HG02610 (cell line): Measurements from ENCODE around the gene NUDT3.
"Not testable (repeated sequence)": the region's sequence is repeated elsewhere in the genome, so short reads cannot be mapped to it uniquely, and the experiment has no call there.

Experiments
- ATAC-seq: cut with Tn5 transposase; IDR thresholded peaks from one replicate; pipeline ENCODE4 v1.9.1; 2021; ENCODE audit warnings: mild to moderate bottlenecking, moderate library complexity; ENCODE audit not compliant: unreplicated experiment

The NUDT3 gene

DNA sequence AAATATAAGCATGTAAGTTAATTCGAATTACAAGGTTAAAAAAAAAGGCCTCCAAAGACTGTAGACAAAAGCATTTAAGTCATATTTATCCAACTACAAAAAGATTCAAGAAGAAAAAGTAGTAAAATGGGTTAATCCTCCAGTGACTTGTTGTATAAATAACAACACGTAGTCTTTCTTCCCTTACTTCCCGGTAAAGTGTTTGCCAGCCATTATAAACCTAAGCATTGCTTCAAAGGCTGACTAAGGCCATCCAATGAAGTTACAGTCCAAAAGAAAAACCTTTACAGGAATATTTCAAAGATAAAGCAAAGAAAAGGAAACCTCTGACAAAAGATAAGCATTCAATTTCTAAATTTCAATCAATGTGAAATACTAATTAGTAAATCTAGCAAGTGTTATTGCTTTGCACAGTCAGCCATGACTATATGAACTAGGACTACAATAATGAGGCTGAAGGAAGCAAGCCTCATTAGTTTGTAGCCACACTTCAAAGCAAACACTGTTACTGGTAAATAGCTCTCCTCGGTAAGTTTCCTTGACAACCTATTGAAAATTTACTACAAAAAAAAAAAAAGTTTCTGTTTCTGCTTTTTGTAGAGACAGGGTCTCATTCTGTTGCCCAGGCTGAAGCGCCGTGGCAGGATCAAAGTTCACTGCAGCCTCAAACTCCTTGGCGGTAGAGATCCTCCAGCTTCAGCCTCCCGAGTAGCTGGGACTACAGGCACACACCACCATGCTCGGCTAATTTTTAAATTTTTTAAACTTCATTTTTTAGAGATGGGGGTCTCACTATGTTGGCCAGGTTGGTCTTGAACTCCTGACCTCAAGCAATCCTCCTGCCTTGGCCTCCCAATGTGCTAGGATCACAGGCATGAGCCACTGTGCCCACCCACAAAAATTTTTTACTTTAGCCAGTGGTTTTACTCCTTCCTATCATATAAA lies 46.0 kb downstream of the NUDT3 start:
- no peak for ATAC-seq

- ATAC-seq = no peak
Measured at GRCh38 chr6:34343806-34344205, 48.7 kb downstream of the NUDT3 start.

DNA sequence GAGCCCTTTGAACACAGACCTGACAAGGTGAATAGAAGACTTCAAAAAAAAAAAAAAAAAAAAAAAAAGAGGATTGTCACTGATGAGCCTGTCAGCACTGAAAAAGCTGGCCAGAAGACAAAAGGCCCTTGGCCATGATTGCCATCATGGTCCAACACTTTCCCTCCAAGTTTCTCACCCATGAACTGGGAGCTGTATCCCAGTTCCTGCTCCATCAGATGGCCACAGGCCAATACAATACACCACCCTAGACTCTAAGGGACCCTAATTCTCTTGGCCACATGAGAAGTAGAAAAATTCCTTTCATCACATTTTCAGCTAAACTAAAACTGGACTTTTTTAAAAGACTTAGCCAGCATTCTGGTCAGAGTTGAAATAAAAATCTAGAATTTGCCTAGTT lies 50.2 kb downstream of the NUDT3 start:
- no peak for ATAC-seq

- ATAC-seq = no peak
Measured at GRCh38 chr6:34341481-34341971, 50.9 kb downstream of the NUDT3 start.

DNA sequence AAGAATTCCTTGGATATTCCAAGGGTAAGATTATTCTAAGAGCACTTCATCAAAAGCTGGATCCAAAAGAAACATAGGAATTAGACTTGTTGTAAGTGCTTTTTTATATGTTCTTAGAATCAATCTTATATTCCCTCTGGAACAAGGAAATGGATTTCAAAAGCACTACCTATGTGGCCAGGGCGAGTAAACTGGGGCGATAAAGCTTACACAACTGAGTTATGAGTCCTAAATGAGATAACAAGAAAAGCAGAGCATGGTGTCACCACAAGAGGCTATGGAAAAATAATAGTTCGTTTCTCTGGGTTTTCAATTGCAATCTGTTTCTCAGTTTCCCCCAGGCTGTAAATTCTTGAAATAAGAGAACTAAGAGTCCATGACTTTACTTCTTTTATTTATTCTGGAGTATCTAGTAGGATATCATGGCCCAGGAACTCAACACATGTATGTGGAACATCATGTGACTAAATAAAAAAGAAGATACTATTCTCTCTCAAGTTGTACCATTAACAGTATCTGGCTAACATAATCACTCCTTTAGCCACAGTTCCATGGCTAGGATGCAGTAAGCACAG lies 51.5 kb downstream of the NUDT3 start:
- ATAC-seq = no peak

DNA sequence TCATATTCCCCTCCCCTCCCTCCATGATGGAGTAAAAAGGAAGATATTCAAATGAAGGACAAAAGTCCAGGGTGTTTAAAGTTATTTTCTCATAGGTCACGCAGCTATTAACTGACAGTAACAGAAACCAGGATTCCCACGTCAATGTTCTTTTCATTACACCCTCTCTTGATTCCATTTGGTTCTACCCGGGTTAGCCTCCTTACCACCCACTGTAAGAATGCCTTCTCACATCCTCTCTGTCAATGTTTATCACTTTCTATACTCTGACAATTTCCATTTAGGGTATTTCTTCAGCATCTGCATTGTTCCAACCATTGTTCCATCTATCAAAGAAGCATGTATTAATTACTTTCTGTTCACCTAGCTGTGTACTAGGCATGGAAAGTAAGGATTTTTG lies 52.1 kb downstream of the NUDT3 start:
- ATAC-seq = no peak

GRCh38 chr6:34339971-34340370 lies 52.5 kb downstream of the NUDT3 start:
- ATAC-seq = no peak

GRCh38 chr6:34339432-34339831 lies 53.0 kb downstream of the NUDT3 start:
- ATAC-seq = no peak

GRCh38 chr6:34338811-34339210 lies 53.7 kb downstream of the NUDT3 start:
- ATAC-seq = no peak

GRCh38 chr6:34338377-34338776 lies 54.1 kb downstream of the NUDT3 start:
- ATAC-seq = no peak

- no peak for ATAC-seq
Measured at GRCh38 chr6:34334796-34335416, 57.6 kb downstream of the NUDT3 start.

GRCh38 chr6:34333858-34334257 lies 58.6 kb downstream of the NUDT3 start:
- no peak for ATAC-seq

- ATAC-seq = no peak
Measured at GRCh38 chr6:34332251-34333198, 59.9 kb downstream of the NUDT3 start.

DNA sequence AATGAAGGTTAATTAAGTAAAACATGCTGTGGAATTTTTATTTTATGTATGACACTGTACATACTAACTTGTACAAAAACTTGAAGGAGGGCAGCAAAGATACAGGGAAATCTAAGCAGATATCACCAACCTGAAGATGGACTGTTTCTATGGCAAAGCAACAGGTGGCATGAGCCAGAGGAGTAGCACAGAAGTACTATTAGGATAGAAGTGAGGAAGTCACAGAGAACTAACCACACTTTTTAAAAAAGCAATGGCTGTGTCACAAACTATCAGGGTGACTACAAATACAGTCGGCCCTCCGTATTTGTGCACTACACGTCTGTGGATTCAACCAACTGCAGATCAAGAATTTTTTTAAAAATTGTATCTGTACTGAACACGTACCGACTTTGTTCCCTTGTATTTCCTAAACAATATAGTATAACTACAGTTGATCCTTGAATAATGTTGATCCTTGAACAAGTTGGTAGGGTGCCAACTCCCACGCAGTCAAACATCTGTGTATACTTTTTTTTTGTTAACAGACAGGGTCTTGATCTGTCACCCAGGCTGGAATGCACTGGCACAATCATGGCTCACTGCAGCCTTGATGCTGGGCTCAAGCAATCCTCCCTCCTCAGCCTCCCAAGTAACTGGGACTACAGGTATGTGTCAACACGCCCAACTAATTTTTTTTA lies 61.0 kb downstream of the NUDT3 start:
- no peak for ATAC-seq

- ATAC-seq = not testable (repeated sequence)
Measured at GRCh38 chr6:34329814-34330213, 62.7 kb downstream of the NUDT3 start.

- no peak for ATAC-seq
Measured at GRCh38 chr6:34328969-34329368, 63.5 kb downstream of the NUDT3 start.

DNA sequence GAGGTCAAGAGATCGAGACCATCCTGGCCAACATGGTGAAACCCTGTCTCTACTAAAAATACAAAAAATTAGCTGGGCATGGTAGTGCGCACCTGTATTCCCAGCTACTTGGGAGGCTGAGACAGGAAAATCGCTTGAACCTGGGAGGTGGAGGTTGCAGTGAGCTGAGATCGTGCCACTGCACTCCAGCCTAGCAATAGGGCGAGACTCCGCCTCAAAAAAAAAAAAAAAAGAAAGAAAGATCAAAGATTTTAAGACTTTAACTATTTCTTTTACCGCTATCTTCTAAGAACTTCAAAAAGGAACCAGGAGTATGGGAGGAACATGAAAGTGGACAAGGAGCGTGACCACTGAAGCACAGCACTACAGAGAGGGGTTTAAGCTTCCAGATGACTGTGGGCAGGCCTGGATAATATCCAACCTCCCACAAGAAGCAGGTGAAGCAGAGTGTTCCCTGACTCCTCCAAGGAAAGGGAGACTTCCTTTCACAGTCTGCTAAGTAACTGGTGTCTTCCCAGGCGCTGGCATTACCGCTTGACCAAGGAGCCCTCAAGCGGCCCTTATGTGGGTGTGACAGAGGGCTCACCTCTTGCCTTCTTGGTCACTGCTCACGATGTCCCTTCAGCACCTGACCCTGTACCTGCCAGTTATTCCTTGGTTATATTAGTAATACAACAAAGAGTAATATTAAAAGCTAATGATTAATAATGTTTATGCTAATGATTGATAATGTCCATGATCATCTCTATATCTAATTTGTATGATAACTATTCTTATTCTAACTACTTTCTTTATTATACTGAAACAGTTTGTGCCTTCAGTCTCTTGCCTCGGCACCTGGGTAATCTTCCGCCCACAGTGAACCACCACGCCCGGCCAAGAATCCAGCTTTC lies 64.9 kb downstream of the NUDT3 start:
- ATAC-seq = not testable (repeated sequence)

- no peak for ATAC-seq
Measured at GRCh38 chr6:34325633-34326032, 66.8 kb downstream of the NUDT3 start.
